HUES48 (cell line): ENCODE data around the gene OR51F2.
"Not testable (repeated sequence)": the region's sequence is repeated elsewhere in the genome, so short reads cannot be mapped to it uniquely, and the experiment has no call there.

Experiments
- H3K27ac ChIP-seq: one replicate; pipeline ENCODE4 v1.7.0; 2013; ENCODE audit warnings: low read depth, low read length, inconsistent platforms
- H3K27me3 ChIP-seq: 2 replicates; pipeline ENCODE4 v1.6.1; 2013; ENCODE audit warnings: mild to moderate bottlenecking, low read length; ENCODE audit not compliant: control insufficient read depth, insufficient read depth
- H3K36me3 ChIP-seq: 2 replicates; pipeline ENCODE4 v1.6.1; 2013; ENCODE audit warnings: low read length; ENCODE audit not compliant: control insufficient read depth, insufficient read depth
- H3K4me1 ChIP-seq: 2 replicates; pipeline ENCODE4 v1.6.1; 2013; ENCODE audit warnings: mild to moderate bottlenecking, low read length; ENCODE audit not compliant: control insufficient read depth, insufficient read depth
- H3K4me3 ChIP-seq: 2 replicates; pipeline ENCODE4 v1.5.1; 2013; ENCODE audit warnings: mild to moderate bottlenecking, low read depth, low read length
- H3K9ac ChIP-seq: 2 replicates; pipeline ENCODE4 v1.6.1; 2013; ENCODE audit warnings: mild to moderate bottlenecking, low read depth, low read length, moderate library complexity
- H3K9me3 ChIP-seq: 2 replicates; pipeline ENCODE4 v1.6.1; 2013; ENCODE audit warnings: low read length; ENCODE audit not compliant: control insufficient read depth, insufficient read depth

Gene OR51F2

GRCh38 chr11:4830909-4831308 is 9.8 kb downstream of the OR51F2 start:
- Histone ChIP-seq H3K9ac (no peak overlapping the region), H3K4me1 (no peaks in the 10 kb centered on the region), H3K4me3 (no peak overlapping the region), H3K27ac (no peak overlapping the region), H3K9me3 (no peaks in the 10 kb centered on the region), H3K36me3 (no peaks in the 10 kb centered on the region), H3K27me3 (no peaks in the 10 kb centered on the region)

- no peaks in the 10 kb centered on the region for H3K9me3 ChIP-seq
- no peaks in the 10 kb centered on the region for H3K27me3 ChIP-seq
- no peak overlapping the region for H3K4me3 ChIP-seq
- no peak overlapping the region for H3K27ac ChIP-seq
- H3K4me1 ChIP-seq: no peaks in the 10 kb centered on the region
- no peak overlapping the region for H3K9ac ChIP-seq
- H3K36me3 ChIP-seq: no peaks in the 10 kb centered on the region
Observed at GRCh38 chr11:4839851-4840549, 18.9 kb downstream of the OR51F2 start.

DNA sequence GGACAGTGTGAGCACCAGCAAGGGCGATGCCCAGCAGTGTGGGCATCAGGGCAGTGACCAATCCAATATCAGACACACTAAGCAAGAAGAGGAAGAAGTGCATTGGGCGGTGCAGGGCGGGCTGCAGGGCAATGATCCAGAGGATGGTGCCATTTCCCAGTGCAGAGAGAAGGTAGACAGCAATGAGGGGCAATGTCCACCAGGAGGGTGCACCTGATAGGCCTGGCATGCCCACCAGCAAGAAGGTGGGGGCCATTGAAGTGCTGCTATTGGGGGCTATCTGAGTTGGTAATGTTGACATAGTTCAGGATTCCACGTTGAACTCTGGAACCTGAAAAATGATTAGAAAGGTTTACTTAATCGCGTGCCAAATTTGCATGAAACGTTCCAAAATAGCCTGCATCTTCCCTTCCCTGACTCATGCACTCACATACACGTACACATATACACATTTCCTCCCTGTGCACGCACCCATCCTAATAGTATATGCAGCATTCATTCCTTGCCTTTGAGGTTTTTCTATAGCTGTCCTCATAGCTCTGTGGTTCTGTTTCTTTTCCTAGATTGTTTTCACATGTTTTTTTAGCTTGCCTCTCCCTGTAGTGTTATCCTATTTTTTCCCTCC is 27.9 kb downstream of the OR51F2 start, which contains the start of gene OR51S1:
TSS of gene OR51S1 (minus strand) at position 301 of the 625 bp plus-strand sequence. CDS start at position 301, 0 bp downstream.
- no peaks in the 10 kb centered on the region for H3K36me3 ChIP-seq
- no peak within 1 kb of the TSS for H3K27ac ChIP-seq
- no peak within 1 kb of the TSS for H3K4me3 ChIP-seq
- no peaks in the 10 kb centered on the region for H3K27me3 ChIP-seq
- no peak within 1 kb of the TSS for H3K9ac ChIP-seq
- peaks cover under 1% of the 10 kb centered on the region; the same call in 1 of the 2 replicates for H3K9me3 ChIP-seq
- H3K4me1 ChIP-seq: no peaks in the 10 kb centered on the region

DNA sequence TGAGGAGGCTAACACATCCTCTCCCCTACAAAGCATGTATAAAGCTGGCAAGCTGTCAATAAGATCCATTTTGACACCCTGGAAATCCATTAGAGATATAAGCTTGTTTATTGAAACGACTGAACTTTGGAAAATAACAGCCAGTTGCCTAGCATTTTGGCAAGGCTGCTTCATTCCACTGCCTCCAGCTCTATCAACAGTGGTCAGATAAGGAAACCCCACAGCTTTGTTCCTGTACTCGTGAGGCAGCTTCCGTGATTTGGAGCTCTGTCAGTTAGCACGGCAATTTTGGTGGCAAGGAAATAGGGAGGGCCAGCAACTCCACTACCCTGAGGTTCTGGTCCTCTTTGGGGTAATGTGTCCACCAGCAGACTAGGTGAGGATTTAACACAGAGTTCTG is 29.9 kb downstream of the OR51F2 start:
- H3K9ac ChIP-seq: no peak overlapping the region
- H3K36me3 ChIP-seq: no peaks in the 10 kb centered on the region
- H3K4me1 ChIP-seq: no peaks in the 10 kb centered on the region
- H3K27ac ChIP-seq: no peak overlapping the region
- H3K9me3 ChIP-seq: peaks cover 5% of the 10 kb centered on the region; the same call in 1 of the 2 replicates
- H3K27me3 ChIP-seq: no peaks in the 10 kb centered on the region
- H3K4me3 ChIP-seq: no peak overlapping the region

DNA sequence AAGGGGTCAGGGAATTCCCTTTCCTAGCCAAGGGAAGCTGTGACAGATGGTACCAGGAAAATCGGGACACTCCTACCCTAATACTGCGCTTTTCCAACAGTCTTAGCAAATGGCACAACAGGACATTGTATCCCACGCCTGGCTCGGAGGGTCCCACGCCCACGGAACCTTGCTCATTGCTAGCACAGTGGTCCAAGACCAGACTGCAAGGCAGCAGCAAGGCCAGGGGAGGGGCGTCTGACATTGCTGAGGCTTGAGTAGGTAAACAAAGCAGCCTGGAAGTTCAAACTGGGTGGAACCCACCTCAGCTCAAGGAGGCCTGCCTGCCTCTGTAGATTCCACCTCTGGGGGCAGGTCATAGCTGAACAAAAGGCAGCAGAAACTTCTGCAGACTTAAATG is 33.2 kb downstream of the OR51F2 start:
- not testable (repeated sequence) for H3K4me3 ChIP-seq, H3K27ac ChIP-seq, H3K9ac ChIP-seq, H3K4me1 ChIP-seq, H3K9me3 ChIP-seq, H3K27me3 ChIP-seq, H3K36me3 ChIP-seq

DNA sequence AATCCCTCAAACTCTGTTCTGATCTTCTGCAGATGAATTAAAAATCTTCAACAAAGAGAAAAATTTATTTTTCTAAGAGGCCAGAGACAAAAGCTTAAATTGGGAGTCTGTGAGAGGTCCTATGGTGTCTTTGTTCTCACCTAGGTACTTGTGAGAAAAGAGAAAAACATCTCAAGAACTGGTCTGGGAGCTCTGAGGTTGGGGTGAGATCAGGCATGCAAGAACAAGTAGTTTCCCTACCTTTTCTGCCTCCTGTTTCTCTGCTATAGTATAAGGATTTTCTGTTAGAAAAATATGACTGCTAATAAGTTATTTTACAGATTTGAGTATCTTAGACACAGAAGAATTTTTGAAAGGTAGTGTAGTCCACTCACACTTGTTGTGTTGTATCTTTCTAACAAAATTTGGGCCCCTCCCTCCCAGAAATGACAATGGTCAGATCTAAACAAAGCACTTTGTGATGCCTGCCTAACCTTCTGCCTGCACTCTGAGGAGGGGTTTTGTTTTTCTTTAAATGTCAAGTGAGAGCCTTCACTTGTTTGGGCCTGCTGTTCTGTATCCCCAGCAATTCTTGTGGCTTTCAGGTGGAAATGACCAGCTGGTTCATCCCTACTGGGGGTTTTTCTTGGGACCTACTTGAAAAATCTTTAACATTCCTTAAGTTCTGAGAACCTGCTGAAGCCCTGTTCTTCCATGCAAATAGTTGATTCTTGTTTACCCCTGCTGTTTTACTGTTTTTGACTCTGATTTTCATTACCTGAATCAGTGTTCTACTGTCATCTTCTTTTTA is 41.5 kb downstream of the OR51F2 start:
- H3K27ac ChIP-seq: peak overlapping the region; percentile 90
- no peaks in the 10 kb centered on the region for H3K27me3 ChIP-seq
- H3K4me3 ChIP-seq: no peak overlapping the region
- peaks cover 22% of the 10 kb centered on the region for H3K4me1 ChIP-seq
- no peaks in the 10 kb centered on the region for H3K36me3 ChIP-seq
- H3K9ac ChIP-seq: no peak overlapping the region
- no peaks in the 10 kb centered on the region for H3K9me3 ChIP-seq

GRCh38 chr11:4863876-4864275 is 42.8 kb downstream of the OR51F2 start:
- no peak overlapping the region for H3K9ac ChIP-seq
- H3K4me3 ChIP-seq: no peak overlapping the region
- peak overlapping the region; percentile 90 for H3K27ac ChIP-seq
- H3K36me3 ChIP-seq: no peaks in the 10 kb centered on the region
- H3K4me1 ChIP-seq: peaks cover 22% of the 10 kb centered on the region
- no peaks in the 10 kb centered on the region for H3K27me3 ChIP-seq
- no peaks in the 10 kb centered on the region; the same call in 1 of the 2 replicates for H3K9me3 ChIP-seq

GRCh38 chr11:4865855-4866254 is 44.7 kb downstream of the OR51F2 start:
- H3K36me3 ChIP-seq: no peaks in the 10 kb centered on the region
- H3K27me3 ChIP-seq: no peaks in the 10 kb centered on the region
- H3K9me3 ChIP-seq: no peaks in the 10 kb centered on the region; the same call in 1 of the 2 replicates
- H3K4me3 ChIP-seq: no peak overlapping the region
- peaks cover 22% of the 10 kb centered on the region for H3K4me1 ChIP-seq
- no peak overlapping the region for H3K27ac ChIP-seq
- H3K9ac ChIP-seq: no peak overlapping the region
